OCI-LY7 (cell line): ENCODE results near the gene CTNNA3. TPM values are rescaled to one million over a fixed set of nuclear protein-coding genes. Genes with fewer than 3 reads are reported as not detected.

Source experiments
- BruUV-seq: library from RNA; stranded (reverse); fragments of 400-500 nt; replicated peaks from 2 replicates; lab custom pipeline; 2021; lab: Mats Ljungman, UMichigan
- CTCF ChIA-PET: fragments of 300-600 bp; sonication (Branson Sonifier 250); formaldehyde crosslinking; loops from one replicate; lab custom pipeline; 2022; ENCODE audit warnings: antibody characterized with exemption; ENCODE audit not compliant: unreplicated experiment; lab: Charles Lee
- POLR2A ChIA-PET: fragments of 300-600 bp; sonication (Branson Sonifier 250); formaldehyde crosslinking; loops from one replicate; lab custom pipeline; 2022; ENCODE audit warnings: antibody characterized with exemption; lab: Charles Lee
- DNase-seq: peaks from one replicate; pipeline ENCODE4 v3.0.0-alpha.2; 2015; ENCODE audit warnings: low spot score
- H2AFZ ChIP-seq: fragments of 200-600 bp; sonication (generic), shearing (Covaris generic); 2 replicates; pipeline ENCODE4 v1.6.1; 2014; ENCODE audit warnings: mild to moderate bottlenecking, antibody characterized with exemption, low read length, moderate library complexity
- H3K27ac ChIP-seq: fragments of 200-600 bp; sonication (generic); 2 replicates; pipeline ENCODE4 v1.5.1; 2014; ENCODE audit warnings: mixed run types, low read depth, mild to moderate bottlenecking, moderate library complexity, low read length, inconsistent platforms; ENCODE audit not compliant: poor library complexity, severe bottlenecking
- H3K36me3 ChIP-seq: fragments of 200-600 bp; sonication (generic); 2 replicates; pipeline ENCODE4 v1.6.1; 2014; ENCODE audit warnings: mild to moderate bottlenecking, antibody characterized with exemption, low read length, moderate library complexity, mixed read lengths; ENCODE audit not compliant: insufficient read depth
- H3K4me1 ChIP-seq: fragments of 200-600 bp; sonication (generic); 2 replicates; pipeline ENCODE4 v1.5.1; 2014; ENCODE audit warnings: mild to moderate bottlenecking, low read length; ENCODE audit not compliant: insufficient read depth, poor library complexity, severe bottlenecking
- H3K4me2 ChIP-seq: fragments of 200-600 bp; sonication (generic); 2 replicates; pipeline ENCODE4 v1.6.1; 2014; ENCODE audit warnings: mild to moderate bottlenecking, low read length
- H3K4me3 ChIP-seq: fragments of 200-600 bp; sonication (generic); 2 replicates; pipeline ENCODE4 v1.5.1; 2014; ENCODE audit warnings: mild to moderate bottlenecking, low read depth, low read length; ENCODE audit not compliant: poor library complexity, severe bottlenecking
- H3K79me2 ChIP-seq: fragments of 200-600 bp; sonication (generic); 2 replicates; pipeline ENCODE4 v1.6.1; 2016; ENCODE audit warnings: low read depth, mild to moderate bottlenecking, low read length, moderate library complexity, mixed read lengths; ENCODE audit not compliant: insufficient read depth
- H3K9me2 ChIP-seq: fragments of 200-600 bp; sonication (generic); 2 replicates; pipeline ENCODE4 v1.6.1; 2016; ENCODE audit warnings: mild to moderate bottlenecking, low read length, mixed read lengths; ENCODE audit not compliant: insufficient read depth
- H3K9me3 ChIP-seq: fragments of 200-600 bp; sonication (generic); 2 replicates; pipeline ENCODE4 v1.6.1; 2014; ENCODE audit warnings: mild to moderate bottlenecking, mixed run types, low read length, mixed read lengths
- H4K20me1 ChIP-seq: fragments of 200-600 bp; sonication (generic); 2 replicates; pipeline ENCODE4 v1.6.1; 2014; ENCODE audit warnings: mild to moderate bottlenecking, antibody characterized with exemption, low read length, moderate library complexity, mixed read lengths; ENCODE audit not compliant: insufficient read depth
- EZH2phosphoT487 ChIP-seq: fragments of 200-600 bp; sonication (generic); IDR thresholded peaks from 2 replicates; pipeline ENCODE4 v1.6.1; 2018; ENCODE audit warnings: low read depth, borderline replicate concordance, mild to moderate bottlenecking, mixed run types, antibody characterized with exemption, low read length, moderate library complexity, mixed read lengths
- intact Hi-C: fragments of 100-400 bp; cut with micrococcal nuclease; formaldehyde crosslinking; loops from one replicate; pipeline ENCODE4 v1.10.0; 2022; ENCODE audit not compliant: unreplicated experiment
- total RNA-seq, 2 experiments: library from RNA; depleted of rRNA in 1 of 2; stranded (reverse); fragments of >200 nt in 1 of 2; shearing (Covaris generic) in 1 of 2; gene quantifications; 2 replicates each; pipeline ENCODE4 v1.2.3, GENCODE V29; 2014 to 2022
- TF ChIP-seq, protein P1 (sequence below): fragments of 200-600 bp; sonication (generic); conservative IDR thresholded peaks from 2 replicates; pipeline ENCODE4 v1.5.1; 2014; ENCODE audit warnings: mild to moderate bottlenecking, antibody characterized with exemption, low read length, moderate library complexity, mixed read lengths

The CTNNA3 gene
- total RNA-seq, 2 experiments from 2014 or later = not detected

GRCh38 chr10:67171970-67172369 lies 524.0 kb downstream of the CTNNA3 start:
- Histone ChIP-seq H3K4me3 (no peak overlapping the region), H3K9me3 (no peaks in the 10 kb centered on the region), H4K20me1 (no peaks in the 10 kb centered on the region), H3K27ac (no peak overlapping the region), H3K4me2 (no peak overlapping the region), H3K36me3 (no peaks in the 10 kb centered on the region), H2AFZ (no peak overlapping the region), H3K79me2 (no peaks in the 10 kb centered on the region), H3K9me2 (no peaks in the 10 kb centered on the region), H3K4me1 (no peaks in the 10 kb centered on the region)
- intact Hi-C loops = no loop called here
- BruUV-seq = no TSS peak
- ChIA-PET CTCF (no interaction called here), POLR2A (interaction anchor here (1.0 kb wide), 1 partner anchor 10 kb away, joined by 4 read pairs; no protein-coding TSS in a partner anchor)
- no peak for DNase-seq
- no peak for TF ChIP-seq EZH2phosphoT487
- TF ChIP-seq, protein P1, sequence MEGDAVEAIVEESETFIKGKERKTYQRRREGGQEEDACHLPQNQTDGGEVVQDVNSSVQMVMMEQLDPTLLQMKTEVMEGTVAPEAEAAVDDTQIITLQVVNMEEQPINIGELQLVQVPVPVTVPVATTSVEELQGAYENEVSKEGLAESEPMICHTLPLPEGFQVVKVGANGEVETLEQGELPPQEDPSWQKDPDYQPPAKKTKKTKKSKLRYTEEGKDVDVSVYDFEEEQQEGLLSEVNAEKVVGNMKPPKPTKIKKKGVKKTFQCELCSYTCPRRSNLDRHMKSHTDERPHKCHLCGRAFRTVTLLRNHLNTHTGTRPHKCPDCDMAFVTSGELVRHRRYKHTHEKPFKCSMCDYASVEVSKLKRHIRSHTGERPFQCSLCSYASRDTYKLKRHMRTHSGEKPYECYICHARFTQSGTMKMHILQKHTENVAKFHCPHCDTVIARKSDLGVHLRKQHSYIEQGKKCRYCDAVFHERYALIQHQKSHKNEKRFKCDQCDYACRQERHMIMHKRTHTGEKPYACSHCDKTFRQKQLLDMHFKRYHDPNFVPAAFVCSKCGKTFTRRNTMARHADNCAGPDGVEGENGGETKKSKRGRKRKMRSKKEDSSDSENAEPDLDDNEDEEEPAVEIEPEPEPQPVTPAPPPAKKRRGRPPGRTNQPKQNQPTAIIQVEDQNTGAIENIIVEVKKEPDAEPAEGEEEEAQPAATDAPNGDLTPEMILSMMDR = no peak

DNA sequence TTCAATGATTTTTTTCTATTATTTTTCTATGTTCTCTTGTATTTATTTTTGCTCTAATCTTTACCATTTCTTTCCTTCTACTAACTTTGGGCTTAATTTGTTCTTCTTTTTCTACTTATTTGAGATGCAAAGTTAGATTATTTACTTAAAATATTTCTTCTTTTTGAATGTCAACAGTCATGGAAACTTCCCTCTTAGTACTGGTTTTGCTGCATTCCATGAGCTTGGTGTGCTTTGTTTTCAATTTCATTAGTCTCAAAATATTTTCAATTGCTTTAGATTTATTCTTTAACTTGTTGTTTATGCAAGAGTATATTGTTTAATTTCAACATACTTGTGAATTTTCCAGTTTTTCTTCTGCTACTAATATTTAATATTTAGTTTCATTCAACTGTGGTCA lies 539.8 kb downstream of the CTNNA3 start:
- no peaks in the 10 kb centered on the region for H3K9me3 ChIP-seq
- ChIA-PET CTCF (no interaction called here), POLR2A (interaction anchor here (0.5 kb wide), 1 partner anchor 54 kb away, joined by 5 read pairs; no protein-coding TSS in a partner anchor)
- no peak overlapping the region for H3K27ac ChIP-seq
- TF ChIP-seq, protein P1 = no peak
- intact Hi-C loops = no loop called here
- H3K79me2 ChIP-seq = no peaks in the 10 kb centered on the region
- no peaks in the 10 kb centered on the region for H3K36me3 ChIP-seq
- no peaks in the 10 kb centered on the region for H3K9me2 ChIP-seq
- no peak overlapping the region for H3K4me3 ChIP-seq
- no peaks in the 10 kb centered on the region for H3K4me1 ChIP-seq
- H2AFZ ChIP-seq = no peak overlapping the region
- no TSS peak for BruUV-seq
- no peak for DNase-seq
- no peaks in the 10 kb centered on the region for H4K20me1 ChIP-seq
- H3K4me2 ChIP-seq = no peak overlapping the region

GRCh38 chr10:67151471-67151870 lies 544.5 kb downstream of the CTNNA3 start:
- no peak overlapping the region for H3K4me3 ChIP-seq
- no peak overlapping the region for H3K27ac ChIP-seq
- BruUV-seq = no TSS peak
- no peaks in the 10 kb centered on the region for H3K9me2 ChIP-seq
- no peaks in the 10 kb centered on the region for H3K9me3 ChIP-seq
- TF ChIP-seq EZH2phosphoT487 = no peak
- TF ChIP-seq, protein P1 = no peak
- no peaks in the 10 kb centered on the region for H4K20me1 ChIP-seq
- POLR2A ChIA-PET = interaction anchor here (0.6 kb wide), 1 partner anchor 181 kb away, joined by 3 read pairs; no protein-coding TSS in a partner anchor
- intact Hi-C loops = no loop called here
- H3K4me2 ChIP-seq = no peak overlapping the region
- H3K4me1 ChIP-seq = no peaks in the 10 kb centered on the region
- no peaks in the 10 kb centered on the region for H3K36me3 ChIP-seq
- H3K79me2 ChIP-seq = no peaks in the 10 kb centered on the region
- H2AFZ ChIP-seq = no peak overlapping the region
- no peak for DNase-seq
- CTCF ChIA-PET = no interaction called here
